H1 (cell line): ENCODE measurements around the gene BLMH. TPM values are rescaled to one million over a fixed set of nuclear protein-coding genes. Genes with fewer than 3 reads are reported as not detected.

Experiments used
- KDM5A ChIP-seq: fragments of 200-600 bp; IDR thresholded peaks from 2 replicates; pipeline ENCODE4 v1.7.1; 2012; ENCODE audit warnings: mild to moderate bottlenecking, low read length, inconsistent platforms, mixed read lengths
- SIRT6 ChIP-seq: IDR thresholded peaks from one replicate; pipeline ENCODE4 v1.7.1; 2012; ENCODE audit warnings: low read length, inconsistent platforms
- TBP ChIP-seq: IDR thresholded peaks from 2 replicates; pipeline ENCODE4 v1.6.1; 2011; ENCODE audit warnings: low read depth, low read length, improper control_type of control experiment
- polyA plus RNA-seq, 7 experiments: library from polyadenylated mRNA; depleted of rRNA in 3 of 7; stranded (reverse) in 5 of 7; unstranded in 2 of 7; fragments of >200 nt in 5 of 7; fragments of 200-250 nt in 2 of 7; gene quantifications; 1 replicate in 5 of 7; 2 replicates in 1 of 7; 4 replicates in 1 of 7; pipeline versions ENCODE4 v1.2.1 to v1.2.3, GENCODE V29; 2011 to 2013; ENCODE audit warnings: missing spikeins in 2 of 7, mixed read lengths in 2 of 7
- total RNA-seq: library from RNA; stranded (reverse); fragmentation: NEBNext Ultra II Directional; extraction: Animal tissue kit (Norgen Biotek cat#: 25700); gene quantifications from 2 replicates; pipeline ENCODE4 v1.2.1, GENCODE V29; 2021
- TF ChIP-seq, protein P1 (sequence below): fragments of 300-600 bp; sonication (generic); IDR thresholded peaks from 2 replicates; pipeline ENCODE4 v1.7.1; 2012; ENCODE audit warnings: low read length, moderate library complexity, mild to moderate bottlenecking, inconsistent platforms; ENCODE audit not compliant: insufficient replicate concordance

The BLMH gene
- total and polyA plus RNA-seq, 2 of the 8 experiments (the other 6 are each of a cell fraction or from before 2014, with no cell fraction given), result 18.2 to 74.3 TPM

DNA sequence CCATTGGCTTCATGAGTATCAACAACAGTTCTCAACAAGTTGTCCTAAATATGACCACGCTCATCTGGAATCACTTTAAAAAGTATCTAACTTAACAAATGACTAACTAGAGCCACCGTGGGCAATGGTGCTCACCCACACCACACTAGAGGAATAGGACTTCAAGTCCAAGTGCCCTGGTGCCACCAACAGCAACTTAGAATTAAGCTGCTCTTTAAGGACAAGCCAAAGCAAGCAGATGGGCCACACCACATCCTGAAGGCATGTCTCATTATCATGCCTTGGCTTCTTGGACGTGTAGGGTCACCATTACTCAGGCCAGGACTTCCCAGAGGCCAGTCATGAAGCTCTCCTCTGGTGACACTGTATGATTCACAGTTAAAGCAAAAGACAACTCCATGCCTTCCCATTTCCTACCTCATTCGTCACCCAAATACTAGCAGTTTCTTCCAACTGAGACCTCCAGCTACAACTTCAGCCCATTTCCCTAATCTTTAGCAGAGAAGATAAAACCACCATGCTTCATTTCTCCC lies 46.8 kb downstream of the BLMH start (continued):
- TF ChIP-seq, protein P1, sequence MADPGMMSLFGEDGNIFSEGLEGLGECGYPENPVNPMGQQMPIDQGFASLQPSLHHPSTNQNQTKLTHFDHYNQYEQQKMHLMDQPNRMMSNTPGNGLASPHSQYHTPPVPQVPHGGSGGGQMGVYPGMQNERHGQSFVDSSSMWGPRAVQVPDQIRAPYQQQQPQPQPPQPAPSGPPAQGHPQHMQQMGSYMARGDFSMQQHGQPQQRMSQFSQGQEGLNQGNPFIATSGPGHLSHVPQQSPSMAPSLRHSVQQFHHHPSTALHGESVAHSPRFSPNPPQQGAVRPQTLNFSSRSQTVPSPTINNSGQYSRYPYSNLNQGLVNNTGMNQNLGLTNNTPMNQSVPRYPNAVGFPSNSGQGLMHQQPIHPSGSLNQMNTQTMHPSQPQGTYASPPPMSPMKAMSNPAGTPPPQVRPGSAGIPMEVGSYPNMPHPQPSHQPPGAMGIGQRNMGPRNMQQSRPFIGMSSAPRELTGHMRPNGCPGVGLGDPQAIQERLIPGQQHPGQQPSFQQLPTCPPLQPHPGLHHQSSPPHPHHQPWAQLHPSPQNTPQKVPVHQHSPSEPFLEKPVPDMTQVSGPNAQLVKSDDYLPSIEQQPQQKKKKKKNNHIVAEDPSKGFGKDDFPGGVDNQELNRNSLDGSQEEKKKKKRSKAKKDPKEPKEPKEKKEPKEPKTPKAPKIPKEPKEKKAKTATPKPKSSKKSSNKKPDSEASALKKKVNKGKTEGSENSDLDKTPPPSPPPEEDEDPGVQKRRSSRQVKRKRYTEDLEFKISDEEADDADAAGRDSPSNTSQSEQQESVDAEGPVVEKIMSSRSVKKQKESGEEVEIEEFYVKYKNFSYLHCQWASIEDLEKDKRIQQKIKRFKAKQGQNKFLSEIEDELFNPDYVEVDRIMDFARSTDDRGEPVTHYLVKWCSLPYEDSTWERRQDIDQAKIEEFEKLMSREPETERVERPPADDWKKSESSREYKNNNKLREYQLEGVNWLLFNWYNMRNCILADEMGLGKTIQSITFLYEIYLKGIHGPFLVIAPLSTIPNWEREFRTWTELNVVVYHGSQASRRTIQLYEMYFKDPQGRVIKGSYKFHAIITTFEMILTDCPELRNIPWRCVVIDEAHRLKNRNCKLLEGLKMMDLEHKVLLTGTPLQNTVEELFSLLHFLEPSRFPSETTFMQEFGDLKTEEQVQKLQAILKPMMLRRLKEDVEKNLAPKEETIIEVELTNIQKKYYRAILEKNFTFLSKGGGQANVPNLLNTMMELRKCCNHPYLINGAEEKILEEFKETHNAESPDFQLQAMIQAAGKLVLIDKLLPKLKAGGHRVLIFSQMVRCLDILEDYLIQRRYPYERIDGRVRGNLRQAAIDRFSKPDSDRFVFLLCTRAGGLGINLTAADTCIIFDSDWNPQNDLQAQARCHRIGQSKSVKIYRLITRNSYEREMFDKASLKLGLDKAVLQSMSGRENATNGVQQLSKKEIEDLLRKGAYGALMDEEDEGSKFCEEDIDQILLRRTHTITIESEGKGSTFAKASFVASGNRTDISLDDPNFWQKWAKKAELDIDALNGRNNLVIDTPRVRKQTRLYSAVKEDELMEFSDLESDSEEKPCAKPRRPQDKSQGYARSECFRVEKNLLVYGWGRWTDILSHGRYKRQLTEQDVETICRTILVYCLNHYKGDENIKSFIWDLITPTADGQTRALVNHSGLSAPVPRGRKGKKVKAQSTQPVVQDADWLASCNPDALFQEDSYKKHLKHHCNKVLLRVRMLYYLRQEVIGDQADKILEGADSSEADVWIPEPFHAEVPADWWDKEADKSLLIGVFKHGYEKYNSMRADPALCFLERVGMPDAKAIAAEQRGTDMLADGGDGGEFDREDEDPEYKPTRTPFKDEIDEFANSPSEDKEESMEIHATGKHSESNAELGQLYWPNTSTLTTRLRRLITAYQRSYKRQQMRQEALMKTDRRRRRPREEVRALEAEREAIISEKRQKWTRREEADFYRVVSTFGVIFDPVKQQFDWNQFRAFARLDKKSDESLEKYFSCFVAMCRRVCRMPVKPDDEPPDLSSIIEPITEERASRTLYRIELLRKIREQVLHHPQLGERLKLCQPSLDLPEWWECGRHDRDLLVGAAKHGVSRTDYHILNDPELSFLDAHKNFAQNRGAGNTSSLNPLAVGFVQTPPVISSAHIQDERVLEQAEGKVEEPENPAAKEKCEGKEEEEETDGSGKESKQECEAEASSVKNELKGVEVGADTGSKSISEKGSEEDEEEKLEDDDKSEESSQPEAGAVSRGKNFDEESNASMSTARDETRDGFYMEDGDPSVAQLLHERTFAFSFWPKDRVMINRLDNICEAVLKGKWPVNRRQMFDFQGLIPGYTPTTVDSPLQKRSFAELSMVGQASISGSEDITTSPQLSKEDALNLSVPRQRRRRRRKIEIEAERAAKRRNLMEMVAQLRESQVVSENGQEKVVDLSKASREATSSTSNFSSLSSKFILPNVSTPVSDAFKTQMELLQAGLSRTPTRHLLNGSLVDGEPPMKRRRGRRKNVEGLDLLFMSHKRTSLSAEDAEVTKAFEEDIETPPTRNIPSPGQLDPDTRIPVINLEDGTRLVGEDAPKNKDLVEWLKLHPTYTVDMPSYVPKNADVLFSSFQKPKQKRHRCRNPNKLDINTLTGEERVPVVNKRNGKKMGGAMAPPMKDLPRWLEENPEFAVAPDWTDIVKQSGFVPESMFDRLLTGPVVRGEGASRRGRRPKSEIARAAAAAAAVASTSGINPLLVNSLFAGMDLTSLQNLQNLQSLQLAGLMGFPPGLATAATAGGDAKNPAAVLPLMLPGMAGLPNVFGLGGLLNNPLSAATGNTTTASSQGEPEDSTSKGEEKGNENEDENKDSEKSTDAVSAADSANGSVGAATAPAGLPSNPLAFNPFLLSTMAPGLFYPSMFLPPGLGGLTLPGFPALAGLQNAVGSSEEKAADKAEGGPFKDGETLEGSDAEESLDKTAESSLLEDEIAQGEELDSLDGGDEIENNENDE, result no peak
- no peak for TF ChIP-seq TBP
- TF ChIP-seq SIRT6, result no peak
- TF ChIP-seq KDM5A, result no peak
